H1 (cell line): ENCODE measurements around the gene AHNAK2. TPM values are rescaled to one million over a fixed set of nuclear protein-coding genes. Genes with fewer than 3 reads are reported as not detected.

Source experiments
- CTCF ChIA-PET: fragments of 300-600 bp; sonication (Branson Sonifier 250); formaldehyde crosslinking; loops from one replicate; lab custom pipeline; 2021; ENCODE audit not compliant: partially characterized antibody; lab: Charles Lee
- POLR2A ChIA-PET: fragments of 300-600 bp; sonication (Branson Sonifier 250); formaldehyde crosslinking; loops from one replicate; lab custom pipeline; 2021; ENCODE audit warnings: inconsistent platforms; ENCODE audit not compliant: partially characterized antibody; lab: Charles Lee
- DNase-seq, 2 experiments: peaks; one replicate each; pipeline versions ENCODE4 v3.0.0 to v3.0.0-alpha.2; 2010 to 2022; ENCODE audit warnings: low spot score in 2 of 2, low read depth in 1 of 2, mixed read lengths in 1 of 2
- FAIRE-seq: peaks from 2 replicates; lab custom pipeline; 2011; peaks lifted over from hg19 to GRCh38; lab: Jason Lieb, UNC
- H2AFZ ChIP-seq: 2 replicates; pipeline ENCODE4 v1.8.1; 2012; ENCODE audit warnings: low read length, inconsistent platforms
- H2AK5ac ChIP-seq: 2 replicates; pipeline ENCODE4 v1.6.1; 2013; ENCODE audit warnings: low read depth, low read length
- H2BK120ac ChIP-seq: replicated peaks from 2 replicates; pipeline ENCODE3; 2013; ENCODE audit warnings: low read depth, low read length, inconsistent platforms
- H2BK12ac ChIP-seq: 2 replicates; pipeline ENCODE4 v1.6.1; 2013; ENCODE audit warnings: low read depth, low read length
- H2BK15ac ChIP-seq: 2 replicates; pipeline ENCODE4 v1.6.1; 2013; ENCODE audit warnings: low read length
- H2BK20ac ChIP-seq: 2 replicates; pipeline ENCODE4 v1.6.1; 2013; ENCODE audit warnings: low read length
- H2BK5ac ChIP-seq: 2 replicates; pipeline ENCODE4 v1.6.1; 2013; ENCODE audit warnings: low read depth, low read length
- H3K14ac ChIP-seq: 2 replicates; pipeline ENCODE4 v1.6.1; 2013; ENCODE audit warnings: inconsistent platforms; ENCODE audit not compliant: insufficient read length
- H3K18ac ChIP-seq: 2 replicates; pipeline ENCODE4 v1.6.1; 2013; ENCODE audit warnings: low read length; ENCODE audit errors: extremely low read depth
- H3K23ac ChIP-seq: 2 replicates; pipeline ENCODE4 v1.6.1; 2013; ENCODE audit warnings: inconsistent platforms; ENCODE audit not compliant: insufficient read length
- H3K23me2 ChIP-seq: 2 replicates; pipeline ENCODE4 v1.6.1; 2013; ENCODE audit warnings: low read depth, low read length
- H3K27ac ChIP-seq: 2 replicates; pipeline ENCODE4 v1.6.1; 2011; ENCODE audit warnings: low read depth, low read length, inconsistent platforms
- H3K27me3 ChIP-seq, 4 experiments: replicated peaks in 1 of 4; 1 replicate in 1 of 4; 2 replicates in 3 of 4; pipeline versions ENCODE4 v1.6.1 to v1.8.1; 2011 to 2013; ENCODE audit warnings: low read length in 3 of 4, mild to moderate bottlenecking in 3 of 4, inconsistent platforms in 2 of 4, mixed read lengths in 2 of 4, moderate library complexity in 1 of 4; ENCODE audit not compliant: control insufficient read depth in 3 of 4, insufficient read depth in 3 of 4; ENCODE audit errors: extremely low read depth in 1 of 4
- H3K36me3 ChIP-seq, 4 experiments: 2 replicates each; pipeline versions ENCODE4 v1.6.1 to v1.8.1; 2011 to 2013; ENCODE audit warnings: mild to moderate bottlenecking in 4 of 4, low read length in 3 of 4, moderate library complexity in 2 of 4, control low read depth in 1 of 4, inconsistent platforms in 1 of 4; ENCODE audit not compliant: insufficient read depth in 4 of 4, control insufficient read depth in 2 of 4
- H3K4ac ChIP-seq: replicated peaks from 2 replicates; pipeline ENCODE3; 2013; ENCODE audit warnings: low read length, low read depth, mixed read lengths, inconsistent platforms; ENCODE audit not compliant: insufficient read length
- H3K4me1 ChIP-seq, 4 experiments: replicated peaks in 1 of 4; 1 replicate in 1 of 4; 2 replicates in 3 of 4; pipeline versions ENCODE4 v1.6.1 to v1.8.1; 2011 to 2013; ENCODE audit warnings: low read length in 3 of 4, inconsistent platforms in 2 of 4, mixed read lengths in 1 of 4; ENCODE audit not compliant: insufficient read depth in 4 of 4, control insufficient read depth in 3 of 4
- H3K4me2 ChIP-seq, 2 experiments: 2 replicates each; pipeline versions ENCODE4 v1.6.1 to v1.8.1; 2011 to 2013; ENCODE audit warnings: low read depth in 2 of 2, low read length in 2 of 2, control low read depth in 1 of 2, inconsistent platforms in 1 of 2, mild to moderate bottlenecking in 1 of 2; ENCODE audit not compliant: insufficient read depth in 1 of 2
- H3K4me3 ChIP-seq, 4 experiments: fragments of 200-600, 300-600 bp in 1 of 4; sonication (generic), shearing (Covaris generic), sonication (Bioruptor Twin) in 1 of 4; 2 replicates each; pipeline versions ENCODE4 v1.5.1 to v1.8.1; 2011 to 2016; ENCODE audit warnings: low read length in 4 of 4, low read depth in 3 of 4, control low read depth in 2 of 4, inconsistent platforms in 2 of 4, mild to moderate bottlenecking in 2 of 4, mixed read lengths in 1 of 4, moderate library complexity in 1 of 4; ENCODE audit not compliant: insufficient read depth in 2 of 4; ENCODE audit errors: extremely low read depth in 1 of 4
- H3K56ac ChIP-seq: replicated peaks from 2 replicates; pipeline ENCODE3; 2013; ENCODE audit warnings: low read depth, mild to moderate bottlenecking, mixed read lengths, low read length, inconsistent platforms; ENCODE audit not compliant: insufficient read length
- H3K79me1 ChIP-seq: 2 replicates; pipeline ENCODE4 v1.6.1; 2013; ENCODE audit warnings: low read depth, low read length, control low read depth
- H3K79me2 ChIP-seq, 2 experiments: 2 replicates each; pipeline versions ENCODE4 v1.6.1 to v1.8.1; 2012 to 2013; ENCODE audit warnings: low read length in 2 of 2, mild to moderate bottlenecking in 2 of 2, inconsistent platforms in 1 of 2; ENCODE audit not compliant: insufficient read depth in 2 of 2, control insufficient read depth in 1 of 2
- H3K9ac ChIP-seq, 4 experiments: replicated peaks in 1 of 4; 1 replicate in 1 of 4; 2 replicates in 3 of 4; pipeline versions ENCODE4 v1.6.1 to v1.8.1; 2011 to 2013; ENCODE audit warnings: low read depth in 3 of 4, low read length in 3 of 4, control low read depth in 2 of 4, mild to moderate bottlenecking in 2 of 4, moderate library complexity in 2 of 4, inconsistent platforms in 1 of 4; ENCODE audit errors: extremely low read depth in 1 of 4
- H3K9me3 ChIP-seq, 2 experiments: 2 replicates each; pipeline versions ENCODE4 v1.6.1 to v1.8.1; 2012 to 2013; ENCODE audit warnings: mild to moderate bottlenecking in 2 of 2, moderate library complexity in 2 of 2, control low read depth in 1 of 2, inconsistent platforms in 1 of 2, low read depth in 1 of 2, low read length in 1 of 2, mixed read lengths in 1 of 2; ENCODE audit not compliant: insufficient read depth in 2 of 2
- H4K20me1 ChIP-seq, 2 experiments: replicated peaks in 1 of 2; 2 replicates each; pipeline versions ENCODE3 to v1.8.1; 2011 to 2013; ENCODE audit warnings: inconsistent platforms in 2 of 2, low read length in 2 of 2, mild to moderate bottlenecking in 1 of 2; ENCODE audit not compliant: insufficient read depth in 2 of 2, control insufficient read depth in 1 of 2
- H4K5ac ChIP-seq: 2 replicates; pipeline ENCODE4 v1.6.1; 2013; ENCODE audit warnings: low read length, low read depth, mixed read lengths, inconsistent platforms; ENCODE audit not compliant: insufficient read length
- H4K8ac ChIP-seq: 2 replicates; pipeline ENCODE4 v1.8.0; 2013; ENCODE audit warnings: mild to moderate bottlenecking, moderate library complexity, low read length, inconsistent platforms; ENCODE audit not compliant: insufficient read depth; ENCODE audit errors: extremely low read depth
- H4K91ac ChIP-seq: replicated peaks from 2 replicates; pipeline ENCODE3; 2013; ENCODE audit warnings: low read length, mixed read lengths, inconsistent platforms; ENCODE audit not compliant: insufficient read length
- CHD1 ChIP-seq: IDR thresholded peaks from 2 replicates; pipeline ENCODE4 v1.6.1; 2012; ENCODE audit warnings: low read depth, low read length, improper control_type of control experiment
- CTCF ChIP-seq, 3 experiments: IDR thresholded peaks; 1 replicate in 2 of 3; 2 replicates in 1 of 3; pipeline versions ENCODE4 v1.5.1 to v1.6.1; 2011; ENCODE audit warnings: low read length in 3 of 3, mild to moderate bottlenecking in 3 of 3, inconsistent platforms in 2 of 3, low read depth in 1 of 3, moderate library complexity in 1 of 3; ENCODE audit not compliant: insufficient read depth in 1 of 3; ENCODE audit errors: control extremely low read depth in 1 of 3
- HDAC6 ChIP-seq: IDR thresholded peaks from one replicate; pipeline ENCODE4 v1.7.1; 2012; ENCODE audit warnings: low read depth, mild to moderate bottlenecking, inconsistent platforms, low read length, moderate library complexity
- MAFK ChIP-seq: IDR thresholded peaks from 2 replicates; pipeline ENCODE4 v1.6.1; 2012; ENCODE audit warnings: low read depth, mild to moderate bottlenecking, improper control_type of control experiment, low read length
- TAF1 ChIP-seq: IDR thresholded peaks from 2 replicates; pipeline ENCODE4 v1.6.1; 2011; ENCODE audit warnings: mild to moderate bottlenecking, low read depth, low read length
- WGBS, 2 experiments: shearing (Covaris generic) in 1 of 2; methylation state at CpG; one replicate each; pipeline versions ENCODE4 v1.1.6 to v1.1.7; 2013 to 2015; ENCODE audit warnings: low lambda C conversion rate in 2 of 2, mixed read lengths in 2 of 2, inconsistent platforms in 1 of 2, low coverage in 1 of 2, missing lambda C conversion rate in 1 of 2; ENCODE audit not compliant: insufficient replicate concordance in 2 of 2, insufficient coverage in 1 of 2, insufficient read length in 1 of 2; ENCODE audit errors: extremely low coverage in 1 of 2, missing lambda C conversion rate in 1 of 2; 5-methylcytosine and 5-hydroxymethylcytosine counted together
- polyA plus RNA-seq, 7 experiments: library from polyadenylated mRNA; depleted of rRNA in 3 of 7; stranded (reverse) in 5 of 7; unstranded in 2 of 7; fragments of >200 nt in 5 of 7; fragments of 200-250 nt in 2 of 7; gene quantifications; 1 replicate in 5 of 7; 2 replicates in 1 of 7; 4 replicates in 1 of 7; pipeline versions ENCODE4 v1.2.1 to v1.2.3, GENCODE V29; 2011 to 2013; ENCODE audit warnings: missing spikeins in 2 of 7, mixed read lengths in 2 of 7
- total RNA-seq: library from RNA; stranded (reverse); fragmentation: NEBNext Ultra II Directional; extraction: Animal tissue kit (Norgen Biotek cat#: 25700); gene quantifications from 2 replicates; pipeline ENCODE4 v1.2.1, GENCODE V29; 2021

Gene AHNAK2
- total and polyA plus RNA-seq, 2 of the 8 experiments (the other 6 are each of a cell fraction or from before 2014, with no cell fraction given), result 0.95 to 2.0 TPM

DNA sequence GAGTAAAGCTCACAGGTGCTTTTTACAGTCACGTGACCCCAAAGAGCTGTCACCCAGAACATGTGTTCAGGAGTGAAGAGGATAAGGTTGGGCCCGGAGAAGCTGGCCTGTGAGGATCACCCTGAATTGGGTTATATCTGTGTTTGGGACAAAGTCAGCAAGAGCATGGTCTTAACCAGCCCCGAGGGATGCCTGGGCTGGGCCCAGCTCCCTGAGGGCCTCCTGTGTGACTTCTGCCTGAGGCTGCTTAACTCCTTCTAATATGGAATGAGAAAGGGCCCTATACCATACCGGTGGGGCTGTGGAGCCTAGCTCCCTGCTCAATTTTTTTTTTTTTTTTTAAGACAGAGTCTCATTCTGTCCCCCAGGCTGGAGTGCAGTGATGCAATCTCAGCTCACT, 40.2 kb upstream of the AHNAK2 start:
- H3K27ac ChIP-seq, result no peak overlapping the region
- peaks cover 35 to 50% of the 10 kb centered on the region in 2 experiments for H4K20me1 ChIP-seq
- H3K79me2 ChIP-seq, result peaks cover 66 to 70% of the 10 kb centered on the region in 2 experiments
- POLR2A ChIA-PET, result interaction anchor here (0.8 to 2.6 kb wide), 4 partner anchors 12 to 24 kb away, joined by 7 to 11 read pairs (median 10); no protein-coding TSS in a partner anchor
- no peak overlapping the region for H3K23ac ChIP-seq
- no peak overlapping the region for H2BK120ac ChIP-seq
- 87% methylated on average over 4 of the region's 4 CpGs; no CpG with 5 or more reads in 1 of the 2 experiments for WGBS, 2 experiments
- no peak overlapping the region for H3K9ac ChIP-seq
- no peak overlapping the region for H3K14ac ChIP-seq
- no peak overlapping the region for H4K5ac ChIP-seq
- CTCF ChIA-PET, result interaction anchor here (0.7 to 2.4 kb wide), 9 partner anchors 8 to 466 kb away, joined by 3 to 15 read pairs (median 4); no protein-coding TSS in a partner anchor
- no peak for DNase-seq
- H3K18ac ChIP-seq, result no peak overlapping the region
- no peak overlapping the region for H4K91ac ChIP-seq
- TF ChIP-seq HDAC6, result no peak
- no peak for TF ChIP-seq MAFK
- no peak for TF ChIP-seq TAF1
- TF ChIP-seq CHD1, result no peak
- TF ChIP-seq CTCF (IDR thresholded peaks at IDR 0.05; ENCODE audit: control extremely low read depth in 1 of 3, insufficient read depth in 1 of 3, low read depth in 1 of 3, low read length in 3 of 3), result no peak
- no peak overlapping the region for H2AFZ ChIP-seq
- no peak overlapping the region for H2AK5ac ChIP-seq
- no peak overlapping the region for H3K4me3 ChIP-seq
- peaks cover 4 to 17% (median 13%) of the 10 kb centered on the region in 4 experiments; a peak in 6 of 7 replicates for H3K4me1 ChIP-seq
- no peak overlapping the region for H2BK15ac ChIP-seq
- H3K56ac ChIP-seq, result no peak overlapping the region
- H2BK5ac ChIP-seq, result no peak overlapping the region
- H2BK20ac ChIP-seq, result no peak overlapping the region
- no peak overlapping the region for H2BK12ac ChIP-seq
- peaks cover 18% of the 10 kb centered on the region for H3K23me2 ChIP-seq
- no peaks in the 10 kb centered on the region for H3K27me3 ChIP-seq
- no peak overlapping the region for H4K8ac ChIP-seq
- no peak overlapping the region for H3K4ac ChIP-seq
- peaks cover 16% of the 10 kb centered on the region for H3K79me1 ChIP-seq
- H3K4me2 ChIP-seq, result peak overlapping the region in 1 of 2 experiments; percentile 94; a peak in 1 of 4 replicates
- peaks cover 0 to 12% (median 0%) of the 10 kb centered on the region in 4 experiments; a peak in 1 of 8 replicates for H3K36me3 ChIP-seq
- no peak for FAIRE-seq
- no peaks in the 10 kb centered on the region for H3K9me3 ChIP-seq
